HG03439 (cell line): ENCODE data around the gene CDC42BPB.

Source experiments
- ATAC-seq: cut with Tn5 transposase; IDR thresholded peaks from one replicate; pipeline ENCODE4 v1.9.1; 2021; ENCODE audit warnings: mild to moderate bottlenecking, moderate library complexity; ENCODE audit not compliant: unreplicated experiment

Gene CDC42BPB

GRCh38 chr14:103022002-103022684, 35.2 kb downstream of the CDC42BPB start:
- no peak for ATAC-seq

GRCh38 chr14:103021684-103022001, 35.7 kb downstream of the CDC42BPB start:
- no peak for ATAC-seq

- ATAC-seq: no peak
Measured at GRCh38 chr14:103020271-103021170, 36.8 kb downstream of the CDC42BPB start.

- ATAC-seq: no peak
Measured at GRCh38 chr14:103019826-103020225, 37.5 kb downstream of the CDC42BPB start.

GRCh38 chr14:103019236-103019635, 38.1 kb downstream of the CDC42BPB start:
- ATAC-seq: no peak

GRCh38 chr14:103016594-103016993, 40.8 kb downstream of the CDC42BPB start:
- no peak for ATAC-seq

GRCh38 chr14:103016071-103016470, 41.3 kb downstream of the CDC42BPB start:
- no peak for ATAC-seq

- no peak for ATAC-seq
Measured at GRCh38 chr14:103015426-103015825, 41.9 kb downstream of the CDC42BPB start.

GRCh38 chr14:103014466-103015228, 42.7 kb downstream of the CDC42BPB start:
- no peak for ATAC-seq

GRCh38 chr14:103013028-103013427, 44.3 kb downstream of the CDC42BPB start:
- no peak for ATAC-seq

GRCh38 chr14:103009559-103009958, 47.8 kb downstream of the CDC42BPB start:
- no peak for ATAC-seq

GRCh38 chr14:103008768-103009357, 48.5 kb downstream of the CDC42BPB start:
- no peak for ATAC-seq

- no peak for ATAC-seq
Measured at GRCh38 chr14:103008126-103008525, 49.2 kb downstream of the CDC42BPB start.

GRCh38 chr14:103007555-103007954, 49.8 kb downstream of the CDC42BPB start:
- ATAC-seq: no peak

- ATAC-seq: no peak
Measured at GRCh38 chr14:103006991-103007520, 50.3 kb downstream of the CDC42BPB start.

GRCh38 chr14:103006106-103006505, 51.2 kb downstream of the CDC42BPB start:
- ATAC-seq: no peak

GRCh38 chr14:103003850-103004249, 53.5 kb downstream of the CDC42BPB start:
- ATAC-seq: no peak

GRCh38 chr14:103003351-103003615, 54.1 kb downstream of the CDC42BPB start:
- ATAC-seq: no peak

- no peak for ATAC-seq
Measured at GRCh38 chr14:103002578-103003350, 54.6 kb downstream of the CDC42BPB start.

GRCh38 chr14:103001651-103002396, 55.5 kb downstream of the CDC42BPB start:
- ATAC-seq: no peak
